ENCODE data around the gene CHMP3. TPM values are rescaled to one million over a fixed set of nuclear protein-coding genes. Genes with fewer than 3 reads are reported as not detected.
"Not testable (repeated sequence)": the region's sequence is repeated elsewhere in the genome, so short reads cannot be mapped to it uniquely, and the experiment has no call there.

Gene CHMP3
- polyA plus RNA-seq, 2 donors: 46.1 to 111 TPM

- 87 to 89% methylated on average over 3 of the region's 3 CpGs for WGBS, 2 donors
- H3K27ac ChIP-seq (ENCODE audit: low read depth in 2 of 2, low read length in 1 of 2); H3K4me1 ChIP-seq (ENCODE audit: control insufficient read depth in 2 of 2, insufficient read depth in 2 of 2, low read length in 1 of 2); H3K9me3 ChIP-seq (ENCODE audit: control insufficient read depth in 2 of 2, insufficient read depth in 1 of 2, low read depth in 1 of 2, low read length in 1 of 2); H3K27me3 ChIP-seq (ENCODE audit: control insufficient read depth in 1 of 2, insufficient read depth in 2 of 2, low read length in 2 of 2); H3K4me3 ChIP-seq (ENCODE audit: low read depth in 1 of 2, low read length in 2 of 2): not testable (repeated sequence)
- peaks cover 10 to 11% of the 10 kb centered on the region in 2 donors for H3K36me3 ChIP-seq (ENCODE audit: control insufficient read depth in 2 of 2, insufficient read depth in 2 of 2, low read length in 1 of 2)
Observed at GRCh38 chr2:86496391-86496790, 66.9 kb downstream of the CHMP3 start.

- Histone ChIP-seq H3K27ac (ENCODE audit: low read depth in 2 of 2, low read length in 1 of 2) (no peak overlapping the region), H3K9me3 (ENCODE audit: control insufficient read depth in 2 of 2, insufficient read depth in 1 of 2, low read depth in 1 of 2, low read length in 1 of 2) (no peaks in the 10 kb centered on the region), H3K4me3 (ENCODE audit: low read depth in 1 of 2, low read length in 2 of 2) (no peak overlapping the region), H3K27me3 (ENCODE audit: control insufficient read depth in 1 of 2, insufficient read depth in 2 of 2, low read length in 2 of 2) (no peaks in the 10 kb centered on the region), H3K4me1 (ENCODE audit: control insufficient read depth in 2 of 2, insufficient read depth in 2 of 2, low read length in 1 of 2) (peaks cover 2 to 5% of the 10 kb centered on the region in 2 donors), H3K36me3 (ENCODE audit: control insufficient read depth in 2 of 2, insufficient read depth in 2 of 2, low read length in 1 of 2) (peaks cover 7 to 14% of the 10 kb centered on the region in 2 donors)
- 71 to 78% methylated on average over 1 of the region's 1 CpG for WGBS, 2 donors
Observed at GRCh38 chr2:86492048-86492453, 71.2 kb downstream of the CHMP3 start.

DNA sequence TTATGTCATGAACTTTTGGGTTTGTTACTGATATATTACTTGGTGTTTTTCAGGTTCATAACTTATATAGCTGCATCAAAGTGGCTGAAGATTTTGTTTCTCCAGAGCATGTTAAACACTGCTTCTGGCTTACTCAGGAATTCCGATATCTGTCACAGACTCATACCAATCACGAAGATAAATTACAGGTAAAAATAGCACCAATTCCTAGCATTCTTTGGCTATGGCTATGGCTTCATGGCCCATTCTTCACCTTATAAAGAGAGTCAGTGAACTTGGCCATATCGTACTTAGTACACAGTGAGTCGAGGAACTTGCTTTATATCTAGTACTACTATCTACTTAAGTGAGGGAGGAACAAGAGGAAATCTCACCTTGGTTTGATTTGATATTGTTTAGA is 72.2 kb downstream of the CHMP3 start:
- Histone ChIP-seq H3K27me3 (ENCODE audit: control insufficient read depth in 1 of 2, insufficient read depth in 2 of 2, low read length in 2 of 2) (no peaks in the 10 kb centered on the region), H3K9me3 (ENCODE audit: control insufficient read depth in 2 of 2, insufficient read depth in 1 of 2, low read depth in 1 of 2, low read length in 1 of 2) (no peaks in the 10 kb centered on the region), H3K27ac (ENCODE audit: low read depth in 2 of 2, low read length in 1 of 2) (no peak overlapping the region), H3K4me3 (ENCODE audit: low read depth in 1 of 2, low read length in 2 of 2) (no peak overlapping the region), H3K4me1 (ENCODE audit: control insufficient read depth in 2 of 2, insufficient read depth in 2 of 2, low read length in 1 of 2) (peaks cover 2 to 5% of the 10 kb centered on the region in 2 donors), H3K36me3 (ENCODE audit: control insufficient read depth in 2 of 2, insufficient read depth in 2 of 2, low read length in 1 of 2) (peaks cover 10 to 18% of the 10 kb centered on the region in 2 donors)
- WGBS, 2 donors: 57 to 69% methylated on average over 4 of the region's 4 CpGs

DNA sequence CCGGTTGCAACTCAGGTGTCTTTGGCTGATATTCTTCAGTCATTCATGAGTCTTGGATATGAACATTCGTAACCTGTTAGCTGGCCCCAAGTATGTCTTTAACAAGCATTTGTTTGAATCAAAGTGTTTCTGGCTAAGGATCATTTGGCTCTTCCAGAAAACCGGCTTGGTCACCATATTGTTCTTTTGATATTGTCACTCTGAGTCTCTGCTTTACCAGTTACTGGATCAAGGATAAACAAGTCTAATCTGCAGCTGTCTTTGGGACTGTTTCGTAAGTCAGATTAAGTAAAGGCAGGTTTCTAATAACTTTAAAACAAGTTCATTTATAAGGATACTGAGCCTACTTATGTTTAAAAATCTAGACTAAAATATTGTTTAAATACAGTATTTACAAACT is 73.0 kb downstream of the CHMP3 start:
- no peak overlapping the region for H3K4me3 ChIP-seq (ENCODE audit: low read depth in 1 of 2, low read length in 2 of 2)
- H3K27me3 ChIP-seq (ENCODE audit: control insufficient read depth in 1 of 2, insufficient read depth in 2 of 2, low read length in 2 of 2): no peaks in the 10 kb centered on the region
- H3K9me3 ChIP-seq (ENCODE audit: control insufficient read depth in 2 of 2, insufficient read depth in 1 of 2, low read depth in 1 of 2, low read length in 1 of 2): no peaks in the 10 kb centered on the region
- peak overlapping the region; percentile 17 to 49 for H3K27ac ChIP-seq (ENCODE audit: low read depth in 2 of 2, low read length in 1 of 2)
- WGBS, 2 donors: 56 to 67% methylated on average over 4 of the region's 4 CpGs
- H3K36me3 ChIP-seq (ENCODE audit: control insufficient read depth in 2 of 2, insufficient read depth in 2 of 2, low read length in 1 of 2): peaks cover 10 to 18% of the 10 kb centered on the region in 2 donors
- peaks cover 2 to 5% of the 10 kb centered on the region in 2 donors for H3K4me1 ChIP-seq (ENCODE audit: control insufficient read depth in 2 of 2, insufficient read depth in 2 of 2, low read length in 1 of 2)

DNA sequence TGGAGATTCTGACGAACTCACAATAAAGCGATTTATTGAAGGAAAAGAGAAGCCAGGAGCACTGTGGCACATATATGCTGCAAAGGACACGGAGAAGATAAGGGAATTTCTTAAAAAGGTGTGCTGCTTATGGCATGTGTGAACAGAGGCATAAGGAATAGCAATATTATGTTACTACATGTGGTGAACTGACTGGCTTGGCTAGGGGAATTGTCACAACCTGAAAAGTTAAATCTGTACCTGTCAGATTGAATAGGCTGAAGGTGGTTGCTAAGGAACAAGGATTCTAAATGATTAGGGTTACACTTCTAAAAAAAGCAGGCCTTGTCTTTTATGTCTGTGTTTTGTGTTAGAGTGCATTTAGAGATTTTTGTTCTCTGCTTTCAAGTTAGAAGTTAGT is 73.7 kb downstream of the CHMP3 start:
- WGBS, 2 donors: 63 to 74% methylated on average over 3 of the region's 3 CpGs
- Histone ChIP-seq H3K4me1 (ENCODE audit: control insufficient read depth in 2 of 2, insufficient read depth in 2 of 2, low read length in 1 of 2) (peaks cover 2 to 5% of the 10 kb centered on the region in 2 donors), H3K27me3 (ENCODE audit: control insufficient read depth in 1 of 2, insufficient read depth in 2 of 2, low read length in 2 of 2) (no peaks in the 10 kb centered on the region), H3K4me3 (ENCODE audit: low read depth in 1 of 2, low read length in 2 of 2) (no peak overlapping the region), H3K36me3 (ENCODE audit: control insufficient read depth in 2 of 2, insufficient read depth in 2 of 2, low read length in 1 of 2) (peaks cover 10 to 18% of the 10 kb centered on the region in 2 donors), H3K27ac (ENCODE audit: low read depth in 2 of 2, low read length in 1 of 2) (peak overlapping the region in 1 of 2 donors; percentile 47), H3K9me3 (ENCODE audit: control insufficient read depth in 2 of 2, insufficient read depth in 1 of 2, low read depth in 1 of 2, low read length in 1 of 2) (no peaks in the 10 kb centered on the region)

GRCh38 chr2:86488561-86489250 is 74.5 kb downstream of the CHMP3 start:
- H3K36me3 ChIP-seq (ENCODE audit: control insufficient read depth in 2 of 2, insufficient read depth in 2 of 2, low read length in 1 of 2): peaks cover 19 to 25% of the 10 kb centered on the region in 2 donors

GRCh38 chr2:86487062-86487461 is 76.2 kb downstream of the CHMP3 start:
- Histone ChIP-seq H3K36me3 (ENCODE audit: control insufficient read depth in 2 of 2, insufficient read depth in 2 of 2, low read length in 1 of 2) (peaks cover 22 to 37% of the 10 kb centered on the region in 2 donors), H3K27ac (ENCODE audit: low read depth in 2 of 2, low read length in 1 of 2) (no peak overlapping the region)
- 95 to 97% methylated on average over 2 of the region's 2 CpGs for WGBS, 2 donors

More at GRCh38 chr2:86488561-86489250, 74.5 kb downstream of the CHMP3 start:
- Histone ChIP-seq H3K27me3 (ENCODE audit: control insufficient read depth in 1 of 2, insufficient read depth in 2 of 2, low read length in 2 of 2) (no peaks in the 10 kb centered on the region), H3K4me1 (ENCODE audit: control insufficient read depth in 2 of 2, insufficient read depth in 2 of 2, low read length in 1 of 2) (peaks cover 2 to 5% of the 10 kb centered on the region in 2 donors), H3K27ac (ENCODE audit: low read depth in 2 of 2, low read length in 1 of 2) (peak overlapping the region; percentile 1 to 24), H3K4me3 (ENCODE audit: low read depth in 1 of 2, low read length in 2 of 2) (no peak overlapping the region), H3K9me3 (ENCODE audit: control insufficient read depth in 2 of 2, insufficient read depth in 1 of 2, low read depth in 1 of 2, low read length in 1 of 2) (no peaks in the 10 kb centered on the region)
- WGBS, 2 donors: 74 to 78% methylated on average over 7 of the region's 7 CpGs

GRCh38 chr2:86485802-86486201 is 77.4 kb downstream of the CHMP3 start:
- 88 to 89% methylated on average over 3 of the region's 3 CpGs for WGBS, 2 donors
- Histone ChIP-seq H3K4me1 (ENCODE audit: control insufficient read depth in 2 of 2, insufficient read depth in 2 of 2, low read length in 1 of 2) (peaks cover 2 to 5% of the 10 kb centered on the region in 2 donors), H3K36me3 (ENCODE audit: control insufficient read depth in 2 of 2, insufficient read depth in 2 of 2, low read length in 1 of 2) (peaks cover 22 to 33% of the 10 kb centered on the region in 2 donors), H3K27me3 (ENCODE audit: control insufficient read depth in 1 of 2, insufficient read depth in 2 of 2, low read length in 2 of 2) (no peaks in the 10 kb centered on the region), H3K27ac (ENCODE audit: low read depth in 2 of 2, low read length in 1 of 2) (no peak overlapping the region), H3K4me3 (ENCODE audit: low read depth in 1 of 2, low read length in 2 of 2) (no peak overlapping the region), H3K9me3 (ENCODE audit: control insufficient read depth in 2 of 2, insufficient read depth in 1 of 2, low read depth in 1 of 2, low read length in 1 of 2) (no peaks in the 10 kb centered on the region)

More at GRCh38 chr2:86487062-86487461, 76.2 kb downstream of the CHMP3 start:
- H3K9me3 ChIP-seq (ENCODE audit: control insufficient read depth in 2 of 2, insufficient read depth in 1 of 2, low read depth in 1 of 2, low read length in 1 of 2): no peaks in the 10 kb centered on the region
- peaks cover 2 to 5% of the 10 kb centered on the region in 2 donors for H3K4me1 ChIP-seq (ENCODE audit: control insufficient read depth in 2 of 2, insufficient read depth in 2 of 2, low read length in 1 of 2)
- no peaks in the 10 kb centered on the region for H3K27me3 ChIP-seq (ENCODE audit: control insufficient read depth in 1 of 2, insufficient read depth in 2 of 2, low read length in 2 of 2)
- no peak overlapping the region for H3K4me3 ChIP-seq (ENCODE audit: low read depth in 1 of 2, low read length in 2 of 2)

DNA sequence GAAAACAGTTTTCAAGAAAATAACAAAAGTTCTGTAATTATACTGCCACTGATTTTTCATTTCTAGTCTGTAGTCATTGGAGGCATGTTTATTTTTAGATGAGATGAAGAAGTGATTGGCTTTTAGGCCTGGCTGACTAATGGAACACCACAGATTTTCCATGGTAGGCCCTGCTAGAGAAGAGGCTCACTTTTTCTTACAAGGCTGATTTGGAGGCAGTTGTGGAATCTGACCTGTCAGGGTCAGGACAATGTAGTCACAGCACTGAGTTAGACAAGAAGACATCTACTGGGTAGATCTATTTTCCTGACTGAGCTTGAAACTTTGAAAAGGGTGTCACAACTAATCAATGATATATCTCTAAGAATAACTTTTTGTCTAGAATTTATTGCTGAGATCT is 78.1 kb downstream of the CHMP3 start:
- Histone ChIP-seq H3K4me3 (ENCODE audit: low read depth in 1 of 2, low read length in 2 of 2) (no peak overlapping the region), H3K9me3 (ENCODE audit: control insufficient read depth in 2 of 2, insufficient read depth in 1 of 2, low read depth in 1 of 2, low read length in 1 of 2) (no peaks in the 10 kb centered on the region), H3K36me3 (ENCODE audit: control insufficient read depth in 2 of 2, insufficient read depth in 2 of 2, low read length in 1 of 2) (peaks cover 22 to 35% of the 10 kb centered on the region in 2 donors), H3K27ac (ENCODE audit: low read depth in 2 of 2, low read length in 1 of 2) (no peak overlapping the region), H3K4me1 (ENCODE audit: control insufficient read depth in 2 of 2, insufficient read depth in 2 of 2, low read length in 1 of 2) (peaks cover 2 to 5% of the 10 kb centered on the region in 2 donors), H3K27me3 (ENCODE audit: control insufficient read depth in 1 of 2, insufficient read depth in 2 of 2, low read length in 2 of 2) (no peaks in the 10 kb centered on the region)

GRCh38 chr2:86484385-86484784 is 78.9 kb downstream of the CHMP3 start:
- WGBS, 2 donors: 95 to 97% methylated on average over 3 of the region's 3 CpGs
- Histone ChIP-seq H3K4me3 (ENCODE audit: low read depth in 1 of 2, low read length in 2 of 2) (no peak overlapping the region), H3K9me3 (ENCODE audit: control insufficient read depth in 2 of 2, insufficient read depth in 1 of 2, low read depth in 1 of 2, low read length in 1 of 2) (no peaks in the 10 kb centered on the region), H3K4me1 (ENCODE audit: control insufficient read depth in 2 of 2, insufficient read depth in 2 of 2, low read length in 1 of 2) (peaks cover 2 to 5% of the 10 kb centered on the region in 2 donors), H3K27ac (ENCODE audit: low read depth in 2 of 2, low read length in 1 of 2) (no peak overlapping the region), H3K27me3 (ENCODE audit: control insufficient read depth in 1 of 2, insufficient read depth in 2 of 2, low read length in 2 of 2) (no peaks in the 10 kb centered on the region), H3K36me3 (ENCODE audit: control insufficient read depth in 2 of 2, insufficient read depth in 2 of 2, low read length in 1 of 2) (peaks cover 22 to 34% of the 10 kb centered on the region in 2 donors)
